Smooth muscle cell (in vitro differentiated cells): ENCODE measurements around the gene GABRG3. TPM values are rescaled to one million over a fixed set of nuclear protein-coding genes. Genes with fewer than 3 reads are reported as not detected.

ENCODE experiments used
- DNase-seq: peaks from one replicate; lab custom pipeline; 2025; ENCODE audit not compliant: unreplicated experiment; lab: John Stamatoyannopoulos, UW
- H2AFZ ChIP-seq: fragments of 200-600 bp; sonication (generic); 2 replicates; pipeline ENCODE4 v1.6.0; 2016; ENCODE audit warnings: antibody characterized with exemption, low read depth, mild to moderate bottlenecking
- H3F3A ChIP-seq: fragments of 200-600 bp; sonication (generic); 2 replicates; pipeline ENCODE4 v1.6.0; 2017; ENCODE audit warnings: antibody characterized with exemption, low read depth
- H3K27ac ChIP-seq: fragments of 200-600 bp; sonication (generic); 2 replicates; pipeline ENCODE4 v1.5.1; 2016; ENCODE audit warnings: low read depth, mild to moderate bottlenecking
- H3K27me3 ChIP-seq: fragments of 200-600 bp; sonication (generic); 2 replicates; pipeline ENCODE4 v1.6.1; 2016; ENCODE audit warnings: low read depth, mild to moderate bottlenecking
- H3K36me3 ChIP-seq: fragments of 200-600 bp; sonication (generic); 2 replicates; pipeline ENCODE4 v1.5.1; 2016; ENCODE audit warnings: low read depth
- H3K4me1 ChIP-seq: fragments of 200-600 bp; sonication (generic); 2 replicates; pipeline ENCODE4 v1.5.1; 2016; ENCODE audit warnings: low read depth
- H3K4me2 ChIP-seq: fragments of 200-600 bp; sonication (generic); 2 replicates; pipeline ENCODE4 v1.6.0; 2016; ENCODE audit warnings: mild to moderate bottlenecking
- H3K4me3 ChIP-seq: fragments of 200-600 bp; sonication (generic); 2 replicates; pipeline ENCODE4 v1.5.1; 2016; ENCODE audit warnings: mild to moderate bottlenecking
- H3K79me2 ChIP-seq: fragments of 200-600 bp; sonication (generic); 2 replicates; pipeline ENCODE4 v1.6.0; 2016; ENCODE audit warnings: low read depth, mild to moderate bottlenecking
- H3K9ac ChIP-seq: fragments of 200-600 bp; sonication (generic); 2 replicates; pipeline ENCODE4 v1.6.0; 2016; ENCODE audit warnings: low read depth
- H3K9me3 ChIP-seq: fragments of 200-600 bp; sonication (generic); replicated peaks from 2 replicates; pipeline ENCODE4 v1.5.1; 2016; ENCODE audit warnings: low read depth
- H4K20me1 ChIP-seq: fragments of 200-600 bp; sonication (generic); 2 replicates; pipeline ENCODE4 v1.6.0; 2016; ENCODE audit warnings: low read depth
- CTCF ChIP-seq: fragments of 200-600 bp; sonication (generic); IDR thresholded peaks from 2 replicates; pipeline ENCODE4 v1.5.1; 2017; ENCODE audit warnings: borderline replicate concordance, mild to moderate bottlenecking, antibody characterized with exemption; ENCODE audit not compliant: insufficient read depth, poor library complexity, severe bottlenecking
- WGBS: methylation state at CpG from one replicate; pipeline ENCODE4 v1.1.7; 2016; ENCODE audit warnings: low lambda C conversion rate; 5-methylcytosine and 5-hydroxymethylcytosine counted together
- polyA plus RNA-seq: library from polyadenylated mRNA; unstranded; fragments of >200 nt; fragmentation: Nextera tagmentation; extraction: Ambion mirVana; gene quantifications from 2 replicates; pipeline ENCODE4 v1.2.1, GENCODE V29; 2016
- total RNA-seq: library from RNA; depleted of rRNA; stranded (reverse); fragments of >200 nt; gene quantifications from 2 replicates; pipeline ENCODE4 v1.2.3, GENCODE V29; 2014

Gene GABRG3
- total and polyA plus RNA-seq, 2 experiments from 2014 or later, result under 0.01 TPM; not detected in 1

GRCh38 chr15:27327467-27328025, 356.6 kb downstream of the GABRG3 start:
- Histone ChIP-seq H3K9me3 (no peaks in the 10 kb centered on the region), H4K20me1 (no peaks in the 10 kb centered on the region), H3K9ac (no peak overlapping the region), H3K27ac (no peak overlapping the region), H2AFZ (no peak overlapping the region), H3F3A (no peaks in the 10 kb centered on the region), H3K4me2 (no peak overlapping the region), H3K4me1 (no peaks in the 10 kb centered on the region), H3K79me2 (no peaks in the 10 kb centered on the region), H3K36me3 (no peaks in the 10 kb centered on the region), H3K4me3 (no peak overlapping the region), H3K27me3 (no peaks in the 10 kb centered on the region)
- DNase-seq, result no peak
- no peak for TF ChIP-seq CTCF
- WGBS, result 88% methylated on average over 8 of the region's 8 CpGs

GRCh38 chr15:27328186-27328585, 357.2 kb downstream of the GABRG3 start:
- Histone ChIP-seq H3K9ac (no peak overlapping the region), H2AFZ (no peak overlapping the region), H3F3A (no peaks in the 10 kb centered on the region), H3K27ac (no peak overlapping the region), H3K79me2 (no peaks in the 10 kb centered on the region), H3K4me2 (no peak overlapping the region), H3K27me3 (no peaks in the 10 kb centered on the region), H3K36me3 (no peaks in the 10 kb centered on the region), H3K4me3 (no peak overlapping the region), H4K20me1 (no peaks in the 10 kb centered on the region), H3K9me3 (no peaks in the 10 kb centered on the region), H3K4me1 (no peaks in the 10 kb centered on the region)
- no peak for DNase-seq
- 89% methylated on average over 7 of the region's 7 CpGs for WGBS
- no peak for TF ChIP-seq CTCF

- H4K20me1 ChIP-seq, result no peaks in the 10 kb centered on the region
Measured at GRCh38 chr15:27328608-27329007, 357.6 kb downstream of the GABRG3 start.

More at GRCh38 chr15:27328608-27329007, 357.6 kb downstream of the GABRG3 start:
- Histone ChIP-seq H3K27ac (no peak overlapping the region), H3K27me3 (no peaks in the 10 kb centered on the region), H3K9ac (no peak overlapping the region), H3K4me1 (no peaks in the 10 kb centered on the region), H3K79me2 (no peaks in the 10 kb centered on the region), H2AFZ (no peak overlapping the region), H3F3A (no peaks in the 10 kb centered on the region), H3K4me2 (no peak overlapping the region), H3K36me3 (no peaks in the 10 kb centered on the region), H3K9me3 (no peaks in the 10 kb centered on the region), H3K4me3 (no peak overlapping the region)
- TF ChIP-seq CTCF, result no peak
- 93% methylated on average over 13 of the region's 13 CpGs for WGBS
- no peak for DNase-seq
